CD1c-positive myeloid dendritic cell (primary cell): ENCODE results near the gene PTPRN2.
"Not testable (repeated sequence)": the region's sequence is repeated elsewhere in the genome, so short reads cannot be mapped to it uniquely, and the experiment has no call there.

ENCODE experiments used
- DNase-seq: peaks from one replicate; pipeline ENCODE4 v3.0.0-alpha.2; 2016; ENCODE audit errors: extremely low spot score

Gene PTPRN2

DNA sequence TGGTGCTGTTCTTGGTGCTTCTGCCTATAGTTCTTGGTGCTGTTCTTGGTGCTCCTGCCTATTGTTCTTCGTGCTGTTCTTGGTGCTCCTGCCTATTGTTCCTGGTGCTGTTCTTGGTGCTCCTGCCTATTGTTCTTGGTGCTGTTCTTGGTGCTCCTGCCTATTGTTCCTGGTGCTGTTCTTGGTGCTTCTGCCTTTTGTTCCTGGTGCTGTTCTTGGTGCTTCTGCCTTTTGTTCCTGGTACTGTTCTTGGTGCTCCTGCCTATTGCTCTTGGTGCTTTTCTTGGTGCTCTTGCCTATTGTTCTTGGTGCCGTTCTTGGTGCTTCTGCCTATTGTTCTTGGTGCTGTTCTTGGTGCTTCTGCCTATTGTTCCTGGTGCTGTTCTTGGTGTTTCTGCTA, 71.1 kb downstream of the PTPRN2 start:
- no peak for DNase-seq

DNA sequence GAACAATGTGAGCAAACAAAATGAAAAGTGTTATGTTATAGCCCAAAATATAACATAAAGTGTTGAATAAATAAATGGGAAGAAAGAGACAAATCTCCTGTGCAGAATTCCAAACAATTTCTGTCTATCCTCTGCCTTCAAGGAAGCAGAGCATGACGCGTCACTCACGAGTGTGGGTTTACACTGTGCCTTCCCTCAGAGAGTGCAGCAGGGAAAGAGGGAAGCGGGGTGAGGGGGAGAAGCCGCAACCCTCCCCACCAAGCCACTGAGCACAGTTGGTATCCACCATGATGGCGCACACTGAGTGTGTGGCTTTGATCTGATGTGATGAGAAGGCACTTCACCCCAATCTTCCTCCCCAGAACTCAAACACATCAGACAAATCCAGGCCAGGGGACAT, 74.8 kb downstream of the PTPRN2 start:
- no peak for DNase-seq

DNA sequence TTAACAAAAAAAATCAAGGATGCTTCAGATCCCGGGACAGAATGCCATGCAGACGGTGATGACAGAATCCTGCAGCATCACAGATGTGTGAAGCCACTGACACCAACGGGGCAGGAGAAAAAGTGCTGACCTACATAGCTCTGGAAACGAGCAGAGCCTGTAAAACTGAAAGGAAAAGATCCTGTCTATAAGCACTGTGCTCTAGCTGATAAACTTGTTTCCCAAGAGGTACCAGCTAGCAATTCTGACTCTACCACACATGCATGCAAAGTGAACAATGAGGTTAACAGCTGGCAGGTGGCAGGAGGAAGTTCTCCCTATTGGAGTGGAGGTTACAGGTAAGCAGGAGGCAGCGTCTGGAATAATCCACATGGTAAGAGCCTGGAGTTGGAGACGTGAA, 75.6 kb downstream of the PTPRN2 start:
- no peak for DNase-seq

DNA sequence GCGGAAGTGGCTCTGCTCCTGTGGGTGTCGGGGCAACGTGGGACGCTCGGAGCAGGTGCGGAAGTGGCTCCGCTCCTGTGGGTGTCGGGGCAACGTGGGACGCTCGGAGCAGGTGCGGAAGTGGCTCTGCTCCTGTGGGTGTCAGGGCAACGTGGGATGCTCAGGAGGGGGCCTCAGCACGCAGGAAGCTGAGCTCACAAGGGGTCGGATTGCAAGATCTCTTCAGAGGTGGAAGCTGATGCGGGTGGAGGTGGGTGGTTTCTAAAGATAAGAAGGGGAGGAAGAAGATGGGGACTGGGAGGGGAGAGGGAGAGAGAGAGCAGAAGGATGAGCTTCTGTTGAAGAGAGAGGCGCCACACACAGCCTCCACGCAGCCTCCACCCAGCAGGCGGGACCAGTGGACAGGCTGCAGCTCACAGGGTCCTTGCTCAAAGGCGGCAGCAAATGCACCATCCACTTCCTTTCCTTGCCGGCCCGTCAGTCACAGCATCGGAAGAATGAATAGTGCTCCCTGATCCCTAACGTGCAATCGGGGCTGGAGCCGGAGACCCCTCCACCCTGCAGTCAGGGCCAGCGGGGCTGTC, 78.7 kb downstream of the PTPRN2 start:
- no peak for DNase-seq

DNA sequence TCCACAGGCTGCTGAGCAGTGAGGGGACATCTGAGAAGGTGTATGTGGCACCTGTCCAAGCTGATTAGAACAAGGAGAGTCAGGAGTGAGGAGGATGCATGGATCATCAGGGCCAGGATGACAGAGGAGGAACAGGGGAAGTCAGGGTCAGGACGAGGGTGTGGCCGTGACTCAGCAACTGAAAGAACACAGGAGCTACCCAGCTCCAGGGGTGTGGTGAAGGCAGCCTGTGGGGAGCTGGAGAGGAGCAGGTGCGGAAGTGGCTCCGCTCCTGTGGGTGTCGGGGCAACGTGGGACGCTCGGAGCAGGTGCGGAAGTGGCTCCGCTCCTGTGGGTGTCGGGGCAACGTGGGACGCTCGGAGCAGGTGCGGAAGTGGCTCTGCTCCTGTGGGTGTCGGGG, 79.3 kb downstream of the PTPRN2 start:
- not testable (repeated sequence) for DNase-seq

DNA sequence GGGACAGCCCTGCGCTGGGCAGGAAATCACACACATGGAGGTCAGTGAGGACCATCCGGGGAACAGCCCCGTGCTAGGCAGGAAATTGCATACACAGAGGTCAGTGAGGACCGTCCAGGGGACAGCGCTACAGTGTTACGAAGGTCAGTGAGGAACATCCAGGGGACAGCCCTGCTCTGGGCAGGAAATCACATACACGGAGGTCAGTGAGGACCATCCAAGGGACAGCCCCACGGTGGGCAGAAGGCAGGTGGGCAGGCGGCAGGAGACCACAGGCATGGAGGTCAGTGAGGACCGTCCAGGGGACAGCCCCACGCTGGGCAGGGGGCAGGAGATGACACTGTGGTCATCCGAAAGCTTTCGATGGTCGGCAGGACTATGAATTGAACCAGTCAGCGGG, 79.7 kb downstream of the PTPRN2 start:
- no peak for DNase-seq

DNA sequence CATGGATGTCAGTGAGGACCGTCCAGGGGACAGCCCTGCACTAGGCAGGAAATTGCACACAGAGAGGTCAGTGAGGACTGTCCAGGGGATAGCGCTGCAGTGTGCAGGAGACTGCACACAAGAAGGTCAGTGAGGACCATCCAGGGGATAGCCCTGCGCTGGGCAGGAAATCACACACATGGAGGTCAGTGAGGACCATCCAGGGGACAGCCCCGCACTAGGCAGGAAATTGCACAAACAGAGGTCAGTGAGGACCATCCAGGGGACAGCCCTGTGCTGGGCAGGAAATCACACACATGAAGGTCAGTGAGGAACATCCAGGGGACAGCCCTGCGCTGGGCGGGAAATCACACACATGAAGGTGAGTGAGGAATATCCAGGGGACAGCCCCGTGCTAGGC, 80.4 kb downstream of the PTPRN2 start:
- DNase-seq: not testable (repeated sequence)

DNA sequence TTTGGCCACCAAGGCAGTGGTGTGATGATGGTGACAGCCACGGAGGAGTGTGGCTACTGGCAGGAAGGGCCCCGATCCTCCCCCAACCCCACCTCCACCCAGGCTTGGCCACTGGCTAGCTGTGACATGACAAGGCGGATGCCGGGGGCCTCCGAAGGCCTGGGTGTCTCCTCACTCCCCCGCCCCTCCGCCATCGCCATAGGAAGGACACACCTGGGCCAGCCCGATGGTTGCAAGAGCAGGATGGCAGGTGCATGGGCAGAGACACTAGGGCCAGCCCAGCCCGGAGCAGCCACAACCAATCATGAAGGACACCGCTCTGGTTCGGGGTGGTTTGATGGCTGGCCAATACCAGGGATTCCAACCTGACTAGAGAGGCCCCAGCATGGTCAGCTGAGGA, 81.0 kb downstream of the PTPRN2 start:
- no peak for DNase-seq

DNA sequence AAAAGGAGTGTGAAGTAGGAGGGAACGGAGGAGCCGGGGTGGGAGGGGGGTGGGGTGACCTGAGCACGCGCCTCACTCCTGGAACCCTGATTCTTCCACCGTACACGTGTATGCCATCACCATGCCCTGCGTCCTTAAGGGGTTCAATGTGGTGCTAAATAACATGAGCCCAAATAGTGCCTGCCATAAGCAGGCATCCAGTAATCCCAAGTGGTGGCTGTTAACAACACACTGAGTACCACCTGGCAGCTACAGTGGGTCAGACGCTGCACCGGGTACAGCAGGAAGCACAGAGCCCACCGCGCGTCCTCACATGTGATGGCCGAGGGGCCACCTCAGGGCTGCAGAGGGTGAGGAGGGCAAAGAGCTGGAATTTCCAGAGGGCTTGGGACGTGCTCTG, 81.9 kb downstream of the PTPRN2 start:
- DNase-seq: no peak

DNA sequence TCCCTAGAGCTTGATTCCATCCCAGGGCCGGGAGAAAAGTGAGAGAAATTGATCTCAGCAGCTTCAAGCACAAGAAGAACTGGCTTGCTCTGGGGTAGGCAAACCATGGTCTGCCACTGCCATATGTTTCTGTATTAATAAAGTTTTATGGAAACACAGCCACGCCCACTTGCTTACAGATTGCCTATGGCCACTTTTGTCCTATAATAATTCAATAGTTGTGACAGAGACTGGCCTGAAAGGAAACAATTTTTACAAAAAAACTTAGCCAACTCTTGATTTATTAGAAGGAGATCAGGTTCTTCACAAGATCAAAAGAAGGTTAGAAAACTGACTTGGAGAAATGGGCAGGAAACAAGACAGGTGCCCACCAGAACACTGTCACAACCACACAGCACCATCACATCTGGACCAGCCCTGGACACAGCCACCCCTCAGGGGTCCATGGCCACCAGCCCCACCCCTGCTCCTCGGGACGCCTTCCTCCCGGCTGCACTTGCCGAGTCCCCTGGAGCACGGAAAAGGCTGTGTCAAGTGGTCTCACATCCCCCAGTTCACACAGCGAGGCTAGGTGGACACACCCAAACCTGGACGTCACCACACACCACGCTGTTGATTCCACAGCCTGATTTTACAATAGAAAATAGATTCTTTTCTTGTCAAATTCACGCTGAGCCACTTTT, 85.4 kb downstream of the PTPRN2 start:
- DNase-seq: no peak

DNA sequence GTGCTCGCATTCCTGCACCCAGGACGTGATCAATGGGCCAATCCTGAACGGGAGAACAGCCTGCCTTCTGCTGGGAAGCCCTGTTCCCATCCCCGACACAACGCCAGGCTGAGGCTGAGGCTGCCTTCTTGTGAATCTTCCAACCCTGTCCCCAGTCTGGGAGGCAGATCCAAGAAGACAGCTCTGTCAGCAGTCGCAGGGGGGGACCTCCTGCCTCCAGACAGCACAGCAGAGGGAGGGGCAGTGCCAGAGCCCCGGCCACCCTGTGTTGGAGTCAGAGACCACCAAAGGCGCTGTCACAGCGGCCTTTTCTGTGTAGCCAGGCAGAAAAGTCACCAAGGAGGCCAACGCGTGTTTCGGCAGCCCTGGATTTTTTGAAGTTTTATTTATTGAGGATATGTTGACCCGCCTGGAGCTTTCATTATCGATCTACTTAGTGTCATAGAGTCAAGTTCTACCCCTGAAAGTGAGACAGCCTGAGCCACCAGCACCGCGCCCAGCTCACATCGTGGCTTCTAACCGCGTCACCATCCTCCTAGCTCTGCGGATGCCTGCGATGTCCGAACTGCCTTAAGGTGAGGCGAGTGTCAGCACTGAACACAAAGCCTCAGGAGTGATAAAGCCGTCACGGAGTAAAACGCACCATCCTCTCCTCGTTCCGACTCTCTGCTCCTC, 86.1 kb downstream of the PTPRN2 start:
- no peak for DNase-seq

DNA sequence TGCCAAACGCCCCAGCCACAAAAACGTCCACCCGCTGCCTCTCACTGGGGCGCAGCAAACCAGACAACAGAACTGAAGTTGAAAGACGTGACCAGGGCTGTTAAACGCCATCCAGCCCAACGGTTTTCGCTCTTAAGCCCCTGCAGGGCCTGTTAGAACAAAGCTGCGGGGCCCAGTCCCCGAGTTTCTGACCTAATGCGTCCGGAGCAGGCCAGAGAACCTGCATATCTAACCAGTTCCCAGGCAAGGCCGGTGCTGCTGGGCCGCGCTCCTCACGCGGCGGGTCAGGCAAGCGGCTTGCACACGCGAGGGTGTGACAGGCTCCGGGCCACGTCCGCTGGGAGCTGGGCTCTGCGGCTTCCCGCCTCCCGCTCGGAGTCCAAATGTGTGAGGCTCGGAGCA, 87.0 kb downstream of the PTPRN2 start:
- DNase-seq: no peak

DNA sequence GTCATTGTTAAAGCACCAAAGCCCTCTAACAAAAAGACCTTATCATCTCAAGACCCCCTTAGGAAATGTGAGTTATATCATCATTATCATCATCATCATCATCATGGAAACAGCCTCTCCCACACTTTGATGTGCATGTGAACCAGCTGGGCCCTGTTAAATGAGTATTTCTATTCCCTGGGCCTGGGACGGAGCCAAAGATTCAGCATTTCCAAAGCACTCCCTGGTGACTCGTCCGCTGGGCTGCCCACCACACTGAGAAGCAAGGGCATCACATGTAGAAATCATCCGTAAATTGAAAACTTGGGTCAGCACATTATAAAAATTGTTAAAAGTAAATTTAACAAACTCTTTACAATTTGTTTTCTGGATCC, 88.6 kb downstream of the PTPRN2 start:
- no peak for DNase-seq

DNA sequence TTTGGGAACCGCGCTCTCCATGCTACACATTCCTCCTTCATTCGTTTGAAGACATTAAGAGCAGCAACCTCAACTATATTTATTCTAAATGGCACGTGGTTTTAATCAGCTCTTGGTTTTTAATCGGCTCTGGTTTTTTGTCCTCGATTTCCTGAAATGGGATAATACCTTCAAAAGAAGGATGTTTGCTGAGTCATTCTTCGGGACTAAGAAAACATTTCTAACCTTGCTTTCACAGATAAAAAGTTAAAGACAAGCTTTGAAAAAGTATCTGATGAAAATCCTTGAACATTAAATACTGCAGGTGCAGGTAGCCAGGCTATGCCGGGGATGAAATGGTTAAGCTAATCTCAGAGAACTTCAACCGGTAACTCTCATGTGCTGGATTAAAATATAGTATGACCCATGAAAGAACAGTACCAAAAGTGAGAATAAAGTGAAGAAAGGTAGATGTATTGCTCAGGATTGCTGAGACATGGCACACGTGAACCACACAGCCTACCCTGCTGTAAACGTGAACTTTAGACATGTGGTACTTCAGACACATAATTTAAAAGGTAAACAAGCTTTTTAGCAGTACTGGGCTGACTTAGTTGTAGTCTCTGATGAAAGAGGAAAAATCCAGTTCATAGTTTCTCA, 89.1 kb downstream of the PTPRN2 start:
- no peak for DNase-seq

DNA sequence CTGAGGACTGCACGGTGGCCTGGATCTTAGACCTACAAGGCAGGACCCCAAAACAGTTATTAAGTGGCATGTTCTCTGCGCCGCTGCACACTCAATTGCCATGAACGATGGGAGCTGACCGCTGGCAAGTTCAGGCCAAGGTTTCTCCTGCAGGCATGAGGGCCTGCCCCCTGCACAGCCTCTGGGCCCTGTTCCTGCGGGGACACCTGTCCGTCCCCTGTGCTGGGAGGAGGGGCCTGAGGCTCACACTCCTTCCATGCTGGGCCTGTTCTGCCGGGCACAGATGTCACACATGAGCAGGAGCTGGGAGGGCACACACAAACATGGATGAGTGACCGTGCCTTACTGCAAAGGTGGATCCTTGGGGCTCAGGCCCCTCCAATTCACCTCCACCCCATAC, 90.0 kb downstream of the PTPRN2 start:
- no peak for DNase-seq

DNA sequence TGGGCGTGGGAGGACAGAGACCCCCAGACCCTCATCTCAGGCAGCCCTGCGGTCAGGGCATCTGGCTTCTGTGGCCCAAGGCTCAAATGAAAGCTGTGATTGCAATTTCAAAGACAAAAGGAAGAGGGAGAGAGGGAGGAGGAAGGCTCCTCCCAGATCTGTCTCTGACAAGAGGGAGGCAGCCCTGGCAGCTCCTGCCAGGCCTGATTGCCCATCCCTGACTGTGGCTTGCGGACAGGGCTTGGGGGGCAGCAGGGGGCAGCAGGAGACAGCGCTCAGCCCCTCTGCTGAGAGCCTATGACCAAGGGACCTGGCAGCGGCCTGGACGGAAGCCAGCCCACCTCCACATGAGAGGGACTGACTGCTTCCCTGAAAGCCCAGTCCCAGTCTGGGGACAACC, 91.8 kb downstream of the PTPRN2 start:
- no peak for DNase-seq

DNA sequence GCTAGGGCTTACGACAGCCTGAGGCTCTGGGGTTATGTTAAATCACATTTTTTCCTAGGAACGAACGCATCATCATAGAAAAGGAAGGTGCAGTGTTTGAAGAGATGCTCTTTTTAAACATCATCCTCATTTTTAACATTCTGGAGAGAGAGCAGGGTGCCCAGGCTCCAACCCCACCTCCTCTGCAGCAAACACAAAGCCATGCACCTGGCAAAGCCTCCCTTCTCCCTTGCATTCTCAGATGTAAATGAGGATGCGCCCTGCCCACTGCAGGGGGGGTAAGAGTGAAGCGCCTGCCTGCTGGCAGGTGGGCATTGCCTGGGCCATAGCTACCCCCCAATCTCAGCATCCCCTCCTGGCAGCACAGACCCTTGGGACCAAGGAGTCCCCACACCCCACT, 92.4 kb downstream of the PTPRN2 start:
- no peak for DNase-seq

DNA sequence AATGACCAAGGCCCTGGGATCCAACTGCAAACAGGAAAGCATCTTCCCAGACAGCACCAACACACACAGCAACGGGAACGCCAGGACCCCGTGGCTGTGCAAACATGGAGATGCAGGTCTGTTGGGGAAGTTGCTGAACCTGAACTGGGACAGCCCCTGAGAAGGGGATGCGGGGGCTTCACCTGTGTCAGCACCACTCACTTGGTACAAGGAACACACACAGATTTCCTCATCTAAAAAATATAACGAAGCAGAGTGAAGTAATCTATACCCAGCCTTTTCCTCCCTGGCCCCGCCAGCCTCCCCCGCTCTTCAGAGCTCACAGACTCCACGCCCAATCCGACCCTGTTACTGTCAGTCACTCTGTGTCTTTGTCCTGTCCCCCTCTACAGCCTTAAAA, 93.0 kb downstream of the PTPRN2 start:
- no peak for DNase-seq

DNA sequence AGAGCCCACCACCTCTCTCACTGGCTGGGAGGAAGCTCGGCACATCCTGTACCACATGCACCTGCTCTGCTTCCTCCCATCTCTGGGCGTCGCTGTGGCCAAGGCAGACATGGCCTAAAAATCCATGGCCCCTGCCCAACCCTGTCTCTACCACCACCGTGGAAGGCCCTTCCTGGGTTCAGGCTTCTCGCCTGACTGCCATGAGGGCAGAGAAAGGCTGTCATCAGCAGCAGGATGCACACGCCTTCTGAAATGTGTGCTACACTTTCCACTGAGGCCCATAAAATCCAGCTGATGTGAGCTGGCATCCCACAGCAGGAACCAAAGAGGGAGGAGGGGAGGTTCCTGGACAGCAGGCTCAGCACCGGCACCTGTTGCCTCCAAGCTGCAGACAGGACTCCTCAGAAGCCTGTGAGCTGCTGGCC, 93.4 kb downstream of the PTPRN2 start:
- DNase-seq: no peak

DNA sequence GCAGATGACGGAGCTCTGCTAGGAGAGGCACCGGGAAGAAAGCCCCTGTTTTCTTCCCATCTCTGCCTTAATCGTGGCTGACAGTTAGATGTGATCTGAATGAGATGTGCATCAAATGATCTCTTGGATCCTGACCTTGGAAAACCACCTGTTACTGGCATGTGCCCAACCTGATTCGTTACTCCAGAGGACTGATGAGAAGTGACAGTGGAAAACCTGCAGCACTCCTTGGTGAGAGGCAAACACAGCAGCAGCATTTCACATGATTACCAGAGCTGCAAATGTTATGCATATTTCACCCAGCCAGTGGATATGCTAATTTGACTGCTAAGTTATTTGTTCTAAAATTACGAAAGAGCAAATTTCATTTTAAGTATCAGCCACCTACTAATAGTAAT, 95.3 kb downstream of the PTPRN2 start:
- no peak for DNase-seq

DNA sequence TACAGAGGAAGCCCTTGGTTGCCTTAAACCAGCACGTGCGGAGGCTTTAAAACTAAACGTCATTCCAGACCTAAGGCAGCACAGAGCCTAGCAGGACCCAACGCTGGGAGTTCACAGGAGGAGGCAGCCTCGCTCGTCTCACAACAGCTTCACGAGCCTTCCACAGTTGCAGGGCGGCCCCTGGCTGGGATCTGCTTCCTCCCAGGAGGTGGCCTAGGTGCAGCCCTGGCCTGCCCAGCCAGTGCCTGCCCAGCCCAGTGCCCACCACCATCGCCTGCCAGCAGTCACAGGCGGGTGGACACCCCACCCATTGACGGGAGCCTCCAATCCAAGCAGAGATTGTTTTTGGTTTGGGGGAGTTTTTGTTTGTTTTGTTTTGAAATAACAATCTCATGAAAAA, 96.5 kb downstream of the PTPRN2 start:
- no peak for DNase-seq

DNA sequence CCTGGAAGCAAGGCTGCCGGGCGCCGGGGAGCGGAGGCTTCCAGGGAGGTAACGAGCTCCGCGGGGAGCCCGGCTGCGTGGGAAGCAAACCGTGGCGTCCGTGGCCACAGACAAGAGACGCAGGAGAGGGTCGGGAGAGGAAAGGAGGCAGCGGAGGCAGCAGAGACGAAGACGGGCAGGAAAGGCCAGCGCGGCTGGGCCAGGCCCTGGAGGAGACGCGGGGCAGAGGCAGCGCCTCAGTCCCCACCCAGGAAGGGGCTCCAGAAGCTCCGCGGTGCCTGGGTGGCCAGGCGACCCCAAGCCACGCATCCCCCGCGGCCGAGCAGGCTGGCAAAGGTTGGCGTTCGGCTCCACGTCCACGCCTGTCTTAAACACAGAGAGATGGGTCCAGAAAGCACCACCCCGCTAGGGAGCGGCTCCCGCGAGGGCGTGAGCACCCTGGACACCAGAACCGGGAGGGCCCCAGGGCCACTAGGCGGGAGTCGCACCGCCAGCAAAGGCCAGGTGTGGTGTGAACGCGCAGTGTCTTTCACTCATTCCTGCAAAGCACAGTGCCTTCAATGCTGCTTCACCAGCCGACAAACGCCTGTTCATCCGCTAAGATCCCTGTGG, 97.3 kb downstream of the PTPRN2 start:
- DNase-seq: no peak
